K562 (cell line): ENCODE data around the gene NHS.

ENCODE experiments used
- FOSL1 ChIP-seq: fragments of 200-800 bp; sonication (Bioruptor generic); conservative IDR thresholded peaks from 2 replicates; pipeline ENCODE4 v1.6.1; 2016; ENCODE audit warnings: missing genetic modification characterization, missing compliant biosample characterization
- NFE2 ChIP-seq: IDR thresholded peaks from 2 replicates; pipeline ENCODE4 v1.6.1; 2014; ENCODE audit warnings: antibody characterized with exemption, low read depth
- SETDB1 ChIP-seq: IDR thresholded peaks from one replicate; pipeline ENCODE4 v1.6.1; 2012; ENCODE audit warnings: low read length, control low read depth, inconsistent platforms
- SMARCA5 ChIP-seq: fragments of 450-650 bp; IDR thresholded peaks from 2 replicates; pipeline ENCODE4 v1.6.1; 2016
- YY1 ChIP-seq, 3 experiments: IDR thresholded peaks; 2 replicates each; pipeline ENCODE4 v1.6.1; 2011; ENCODE audit warnings: low read length in 2 of 3, mild to moderate bottlenecking in 2 of 3, moderate library complexity in 2 of 3, borderline replicate concordance in 1 of 3, control low read depth in 1 of 3, low read depth in 1 of 3; ENCODE audit not compliant: insufficient read depth in 3 of 3, insufficient replicate concordance in 2 of 3, control insufficient read depth in 1 of 3, insufficient read length in 1 of 3; ENCODE audit errors: extremely low read depth in 1 of 3
- ZNF436 ChIP-seq: fragments of 250-450, 450-650 bp; sonication (Bioruptor Pico); formaldehyde crosslinking; IDR thresholded peaks from 2 replicates; pipeline ENCODE4 v1.7.0; 2020; ENCODE audit warnings: mild to moderate bottlenecking
- ZNF561 ChIP-seq: fragments of 450-650 bp; formaldehyde crosslinking; conservative IDR thresholded peaks from 2 replicates; pipeline ENCODE4 v1.4.0; 2020; ENCODE audit warnings: mild to moderate bottlenecking, moderate library complexity
- TF ChIP-seq, protein P1 (sequence below), 3 experiments: IDR thresholded peaks in 2 of 3; conservative IDR thresholded peaks in 1 of 3; 2 replicates each; pipeline ENCODE4 v1.5.1; 2011 to 2012; ENCODE audit warnings: low read length in 3 of 3, mild to moderate bottlenecking in 3 of 3, control low read depth in 2 of 3, improper control_type of control experiment in 1 of 3, inconsistent platforms in 1 of 3, low read depth in 1 of 3, mixed read lengths in 1 of 3, moderate library complexity in 1 of 3; ENCODE audit not compliant: insufficient read depth in 2 of 3
- TF ChIP-seq, protein P2 (sequence below): fragments of 450-650 bp; IDR thresholded peaks from 2 replicates; pipeline ENCODE4 v1.6.1; 2016; ENCODE audit warnings: antibody characterized with exemption

DNA sequence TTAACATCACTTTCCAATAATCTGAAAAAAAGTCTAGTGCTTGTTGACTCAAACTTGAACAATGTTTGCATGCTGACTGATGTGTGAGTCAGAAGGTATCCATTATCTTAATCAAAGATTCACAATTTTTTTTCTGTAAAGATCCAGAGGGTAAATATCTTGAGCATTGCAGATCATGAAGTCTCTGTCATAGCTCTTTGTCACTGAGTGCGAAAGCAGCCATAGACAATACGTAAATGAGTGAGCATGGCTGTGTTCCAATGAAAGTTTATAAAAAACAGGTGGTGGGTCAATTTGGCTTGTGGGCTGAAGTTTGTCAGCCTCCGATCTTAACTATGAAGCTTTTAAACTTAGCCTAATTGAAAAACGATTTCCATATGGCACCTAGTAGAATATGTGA, 37.7 kb downstream of the NHS start:
- no peak for TF ChIP-seq SETDB1
- TF ChIP-seq ZNF561 (CRISPR knock-in tag) = no peak
- no peak for TF ChIP-seq SMARCA5
- TF ChIP-seq, protein P1, sequence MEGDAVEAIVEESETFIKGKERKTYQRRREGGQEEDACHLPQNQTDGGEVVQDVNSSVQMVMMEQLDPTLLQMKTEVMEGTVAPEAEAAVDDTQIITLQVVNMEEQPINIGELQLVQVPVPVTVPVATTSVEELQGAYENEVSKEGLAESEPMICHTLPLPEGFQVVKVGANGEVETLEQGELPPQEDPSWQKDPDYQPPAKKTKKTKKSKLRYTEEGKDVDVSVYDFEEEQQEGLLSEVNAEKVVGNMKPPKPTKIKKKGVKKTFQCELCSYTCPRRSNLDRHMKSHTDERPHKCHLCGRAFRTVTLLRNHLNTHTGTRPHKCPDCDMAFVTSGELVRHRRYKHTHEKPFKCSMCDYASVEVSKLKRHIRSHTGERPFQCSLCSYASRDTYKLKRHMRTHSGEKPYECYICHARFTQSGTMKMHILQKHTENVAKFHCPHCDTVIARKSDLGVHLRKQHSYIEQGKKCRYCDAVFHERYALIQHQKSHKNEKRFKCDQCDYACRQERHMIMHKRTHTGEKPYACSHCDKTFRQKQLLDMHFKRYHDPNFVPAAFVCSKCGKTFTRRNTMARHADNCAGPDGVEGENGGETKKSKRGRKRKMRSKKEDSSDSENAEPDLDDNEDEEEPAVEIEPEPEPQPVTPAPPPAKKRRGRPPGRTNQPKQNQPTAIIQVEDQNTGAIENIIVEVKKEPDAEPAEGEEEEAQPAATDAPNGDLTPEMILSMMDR (IDR thresholded peaks at IDR 0.05 in 2 of 3, conservative IDR thresholded peaks at IDR 0.05 in 1 of 3; ENCODE audit: insufficient read depth in 2 of 3, low read depth in 1 of 3, low read length in 3 of 3) = no peak
- TF ChIP-seq FOSL1 = no peak
- TF ChIP-seq ZNF436 (CRISPR knock-in tag) = no peak
- TF ChIP-seq YY1 (IDR thresholded peaks at IDR 0.05; ENCODE audit: borderline replicate concordance in 1 of 3, control insufficient read depth in 1 of 3, extremely low read depth in 1 of 3, insufficient read depth in 3 of 3, insufficient read length in 1 of 3, insufficient replicate concordance in 2 of 3, low read depth in 1 of 3, low read length in 2 of 3) = no peak
- no peak for TF ChIP-seq NFE2
- TF ChIP-seq, protein P2, sequence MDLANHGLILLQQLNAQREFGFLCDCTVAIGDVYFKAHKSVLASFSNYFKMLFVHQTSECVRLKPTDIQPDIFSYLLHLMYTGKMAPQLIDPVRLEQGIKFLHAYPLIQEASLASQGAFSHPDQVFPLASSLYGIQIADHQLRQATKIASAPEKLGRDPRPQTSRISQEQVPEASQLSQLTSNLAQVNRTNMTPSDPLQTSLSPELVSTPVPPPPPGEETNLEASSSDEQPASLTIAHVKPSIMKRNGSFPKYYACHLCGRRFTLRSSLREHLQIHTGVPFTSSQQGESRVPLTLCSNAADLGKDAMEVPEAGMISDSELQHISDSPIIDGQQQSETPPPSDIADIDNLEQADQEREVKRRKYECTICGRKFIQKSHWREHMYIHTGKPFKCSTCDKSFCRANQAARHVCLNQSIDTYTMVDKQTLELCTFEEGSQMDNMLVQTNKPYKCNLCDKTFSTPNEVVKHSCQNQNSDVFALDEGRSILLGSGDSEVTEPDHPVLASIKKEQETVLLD = no peak
